Hypothalamus (tissue), 51 donors: ENCODE measurements around the gene SLC25A29.

Experiments
- DNase-seq, 51 donors: peaks; one replicate each; lab custom pipeline; 2025; lab: John Stamatoyannopoulos, UW

Gene SLC25A29

GRCh38 chr14:100246809-100247428 is 59.3 kb downstream of the SLC25A29 start:
- DNase-seq = peak in 1 of 51 donors; percentile 38

- no peak for DNase-seq
Measured at GRCh38 chr14:100243020-100243419, 63.2 kb downstream of the SLC25A29 start.

- DNase-seq = peak in 1 of 51 donors; percentile 21
Measured at GRCh38 chr14:100241279-100241678, 65.0 kb downstream of the SLC25A29 start.
